Measurements from ENCODE around the gene IRAK2. TPM values are rescaled to one million over a fixed set of nuclear protein-coding genes. Genes with fewer than 3 reads are reported as not detected.

The IRAK2 gene
- total RNA-seq, 1 donor from 2014 or later = 2.0 TPM

DNA sequence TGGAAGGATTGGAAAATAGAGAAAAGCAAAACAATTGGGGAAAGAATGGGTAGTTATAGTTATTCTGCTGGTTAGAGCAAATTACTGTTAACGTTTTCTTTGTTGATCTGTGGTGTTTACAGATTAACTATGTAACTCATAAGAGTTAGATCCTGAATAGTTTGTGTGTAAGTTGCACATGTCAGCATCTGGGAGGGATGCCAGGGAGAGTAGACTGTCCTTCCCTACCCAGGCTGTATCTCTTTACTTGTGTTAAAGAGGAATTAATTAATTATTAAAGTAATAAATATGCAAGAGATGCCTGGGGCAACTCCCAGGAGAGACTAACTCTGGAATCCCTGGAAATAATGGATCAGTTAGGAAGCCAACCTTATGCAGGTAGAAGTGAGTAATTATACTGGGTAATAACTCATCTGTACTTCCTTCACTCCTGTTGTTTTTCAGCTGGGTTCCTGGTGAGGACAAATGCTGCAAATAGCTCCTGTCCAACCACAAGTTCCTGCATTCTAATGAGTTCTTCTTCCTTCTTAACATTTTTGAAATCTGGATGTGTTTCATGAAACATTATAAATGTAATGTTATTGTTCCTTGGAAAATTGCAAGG lies 109.1 kb downstream of the IRAK2 start:
- H3K27me3 ChIP-seq (ENCODE audit: low read depth) = no peaks in the 10 kb centered on the region
- peaks cover 56% of the 10 kb centered on the region for H3K36me3 ChIP-seq
- no peak overlapping the region for H3K27ac ChIP-seq (replicated peaks)
- H3K9me3 ChIP-seq (replicated peaks) = no peaks in the 10 kb centered on the region
- H3K4me3 ChIP-seq = no peak overlapping the region
- H3K4me1 ChIP-seq = peaks cover 26% of the 10 kb centered on the region
- no peak for DNase-seq
- TF ChIP-seq CTCF (IDR thresholded peaks at IDR 0.05; ENCODE audit: borderline replicate concordance) = no peak
- intact Hi-C loops (cut with micrococcal nuclease) = no loop called here

DNA sequence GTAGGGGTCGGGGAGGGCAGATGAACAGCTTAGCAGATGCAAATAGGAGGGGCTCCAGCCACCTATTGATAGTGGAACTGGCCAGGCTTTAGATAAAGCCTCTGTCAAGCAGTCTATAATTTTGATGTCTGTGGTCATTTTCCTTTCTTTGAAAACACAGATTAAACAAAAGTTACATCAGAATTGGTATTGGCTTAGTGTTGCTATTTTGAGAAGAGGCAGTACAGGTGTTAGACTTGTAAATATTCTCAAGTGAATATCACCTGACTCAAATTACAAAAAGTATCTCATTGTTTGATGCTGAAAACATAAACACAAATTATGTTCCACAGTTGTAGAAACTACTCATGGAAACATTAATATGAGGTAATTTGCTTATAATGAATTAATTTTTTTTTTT lies 109.9 kb downstream of the IRAK2 start:
- H3K36me3 ChIP-seq = peaks cover 64% of the 10 kb centered on the region
- H3K27ac ChIP-seq (replicated peaks) = no peak overlapping the region
- no peak for TF ChIP-seq CTCF (IDR thresholded peaks at IDR 0.05; ENCODE audit: borderline replicate concordance)
- H3K27me3 ChIP-seq (ENCODE audit: low read depth) = no peaks in the 10 kb centered on the region
- H3K9me3 ChIP-seq (replicated peaks) = no peaks in the 10 kb centered on the region
- intact Hi-C loops (cut with micrococcal nuclease) = no loop called here
- no peak for DNase-seq
- no peak overlapping the region for H3K4me3 ChIP-seq
- H3K4me1 ChIP-seq = peaks cover 24% of the 10 kb centered on the region

- intact Hi-C loops (cut with micrococcal nuclease) = no loop called here
- Histone ChIP-seq H3K9me3 (replicated peaks) (no peaks in the 10 kb centered on the region), H3K27ac (replicated peaks) (no peak overlapping the region), H3K4me1 (peaks cover 27% of the 10 kb centered on the region), H3K36me3 (peaks cover 58% of the 10 kb centered on the region), H3K4me3 (no peak overlapping the region), H3K27me3 (ENCODE audit: low read depth) (no peaks in the 10 kb centered on the region)
- DNase-seq = no peak
- no peak for TF ChIP-seq CTCF (IDR thresholded peaks at IDR 0.05; ENCODE audit: borderline replicate concordance)
Observed at GRCh38 chr3:10277115-10277625, 112.5 kb downstream of the IRAK2 start.

GRCh38 chr3:10278501-10278900 lies 113.8 kb downstream of the IRAK2 start:
- no peak overlapping the region for H3K4me3 ChIP-seq
- peaks cover 62% of the 10 kb centered on the region for H3K36me3 ChIP-seq
- intact Hi-C loops (cut with micrococcal nuclease) = no loop called here
- DNase-seq = no peak
- no peaks in the 10 kb centered on the region for H3K27me3 ChIP-seq (ENCODE audit: low read depth)
- TF ChIP-seq CTCF (IDR thresholded peaks at IDR 0.05; ENCODE audit: borderline replicate concordance) = no peak
- peaks cover 31% of the 10 kb centered on the region for H3K4me1 ChIP-seq
- no peaks in the 10 kb centered on the region for H3K9me3 ChIP-seq (replicated peaks)
- H3K27ac ChIP-seq (replicated peaks) = no peak overlapping the region

DNA sequence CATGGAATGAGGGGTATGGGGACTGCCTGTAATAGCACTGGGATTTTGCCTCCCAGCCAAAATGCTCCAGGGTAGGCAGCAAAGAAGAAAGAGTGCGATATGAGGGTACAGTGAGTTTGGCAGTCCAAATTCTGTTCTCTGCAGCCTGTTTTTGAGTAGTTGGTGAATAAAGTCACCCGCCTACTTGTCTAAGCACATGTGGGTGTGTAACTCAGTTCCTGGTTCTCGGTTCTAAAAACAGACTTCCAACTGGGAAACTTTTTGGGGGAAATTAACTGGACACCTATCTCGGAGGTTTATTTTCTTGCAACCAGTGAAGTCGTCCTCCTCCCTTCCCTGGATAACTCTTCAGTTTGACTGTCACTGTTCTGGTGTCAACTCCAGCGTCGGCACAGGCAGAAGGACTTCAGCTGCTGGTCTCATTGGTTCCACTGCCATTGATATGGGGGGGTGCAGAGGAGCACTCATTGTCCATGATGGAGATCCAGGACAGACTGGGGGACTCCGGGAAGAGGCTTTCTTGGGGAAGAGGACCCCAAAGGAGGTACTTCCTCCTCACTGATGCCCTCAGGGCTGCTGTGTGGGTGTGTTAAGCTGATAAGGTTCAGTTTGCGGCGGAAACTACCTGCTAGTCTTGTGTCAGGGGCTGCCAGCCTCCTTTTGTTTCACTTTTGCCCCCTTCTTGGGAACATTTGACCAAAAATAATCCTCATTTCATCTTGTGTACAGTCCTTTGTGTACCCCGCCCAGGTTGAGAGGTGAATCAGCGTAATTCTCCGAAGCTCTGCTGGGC lies 114.9 kb downstream of the IRAK2 start:
- no peak overlapping the region for H3K4me3 ChIP-seq
- H3K36me3 ChIP-seq = peaks cover 67% of the 10 kb centered on the region
- no peaks in the 10 kb centered on the region for H3K27me3 ChIP-seq (ENCODE audit: low read depth)
- peaks cover 25% of the 10 kb centered on the region for H3K4me1 ChIP-seq
- TF ChIP-seq CTCF (IDR thresholded peaks at IDR 0.05; ENCODE audit: borderline replicate concordance) = no peak
- no peak overlapping the region for H3K27ac ChIP-seq (replicated peaks)
- DNase-seq = no peak
- no peaks in the 10 kb centered on the region for H3K9me3 ChIP-seq (replicated peaks)
- intact Hi-C loops (cut with micrococcal nuclease) = no loop called here

All from left ventricle myocardium inferior (tissue), 1 donor.